DND-41 (cell line): ENCODE data around the gene CYP46A1.

Experiments
- EZH2 ChIP-seq: IDR thresholded peaks from 3 replicates; pipeline ENCODE4 v1.6.1; 2012; ENCODE audit warnings: borderline replicate concordance, low read depth, mild to moderate bottlenecking, moderate library complexity, low read length, inconsistent platforms; ENCODE audit not compliant: severe bottlenecking
- TF ChIP-seq, protein P1 (sequence below): IDR thresholded peaks from 2 replicates; pipeline ENCODE4 v1.5.1; 2012; ENCODE audit warnings: borderline replicate concordance, low read length, moderate library complexity, mild to moderate bottlenecking; ENCODE audit not compliant: poor library complexity, severe bottlenecking; ENCODE audit errors: extremely low read depth

GRCh38 chr14:99649643-99650042, 34.5 kb upstream of the CYP46A1 start:
- TF ChIP-seq, protein P1, sequence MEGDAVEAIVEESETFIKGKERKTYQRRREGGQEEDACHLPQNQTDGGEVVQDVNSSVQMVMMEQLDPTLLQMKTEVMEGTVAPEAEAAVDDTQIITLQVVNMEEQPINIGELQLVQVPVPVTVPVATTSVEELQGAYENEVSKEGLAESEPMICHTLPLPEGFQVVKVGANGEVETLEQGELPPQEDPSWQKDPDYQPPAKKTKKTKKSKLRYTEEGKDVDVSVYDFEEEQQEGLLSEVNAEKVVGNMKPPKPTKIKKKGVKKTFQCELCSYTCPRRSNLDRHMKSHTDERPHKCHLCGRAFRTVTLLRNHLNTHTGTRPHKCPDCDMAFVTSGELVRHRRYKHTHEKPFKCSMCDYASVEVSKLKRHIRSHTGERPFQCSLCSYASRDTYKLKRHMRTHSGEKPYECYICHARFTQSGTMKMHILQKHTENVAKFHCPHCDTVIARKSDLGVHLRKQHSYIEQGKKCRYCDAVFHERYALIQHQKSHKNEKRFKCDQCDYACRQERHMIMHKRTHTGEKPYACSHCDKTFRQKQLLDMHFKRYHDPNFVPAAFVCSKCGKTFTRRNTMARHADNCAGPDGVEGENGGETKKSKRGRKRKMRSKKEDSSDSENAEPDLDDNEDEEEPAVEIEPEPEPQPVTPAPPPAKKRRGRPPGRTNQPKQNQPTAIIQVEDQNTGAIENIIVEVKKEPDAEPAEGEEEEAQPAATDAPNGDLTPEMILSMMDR: no peak
- no peak for TF ChIP-seq EZH2
